ENCODE measurements around the gene LRRC27.
"Not testable (repeated sequence)": the region's sequence is repeated elsewhere in the genome, so short reads cannot be mapped to it uniquely, and the experiment has no call there.

The LRRC27 gene

DNA sequence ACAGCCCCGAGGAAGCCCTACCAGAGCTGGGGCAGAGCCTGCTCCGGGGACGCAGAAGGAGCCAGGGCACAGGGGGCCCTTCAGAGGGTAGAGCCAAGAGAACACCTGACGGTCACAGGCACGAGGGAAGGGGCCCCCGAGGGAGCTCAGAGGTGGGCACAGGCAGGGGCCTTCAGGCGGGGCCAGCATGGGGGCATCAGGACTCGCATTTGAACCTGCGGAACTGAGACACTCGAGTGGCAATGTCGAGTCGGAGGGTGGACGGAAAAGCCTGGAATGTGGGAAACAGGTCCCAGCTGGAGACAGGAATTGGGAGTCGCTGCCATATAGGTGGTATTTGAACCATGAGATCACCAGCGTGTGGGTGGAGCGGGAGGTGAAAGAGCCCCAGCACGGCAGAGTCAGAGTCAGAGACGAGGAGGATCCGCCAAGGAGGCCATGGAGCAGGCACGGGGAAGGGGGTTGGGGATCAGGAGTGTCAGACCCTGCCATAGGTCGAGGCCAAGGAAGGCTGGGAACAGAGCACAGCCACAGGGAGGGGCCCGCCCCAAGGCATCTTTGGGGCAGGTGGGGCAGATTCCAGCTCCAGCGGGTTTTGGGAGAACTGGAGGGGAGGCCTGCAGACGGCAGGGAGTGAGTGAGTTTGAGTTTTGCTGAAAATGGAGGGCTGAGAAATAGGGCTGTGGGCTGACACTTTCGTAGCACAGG is 38.0 kb upstream of the LRRC27 start:
- Histone ChIP-seq H3K36me3 (ENCODE audit: control insufficient read depth in 2 of 2, insufficient read depth in 2 of 2, low read length in 2 of 2) (no peaks in the 10 kb centered on the region), H3K9ac (ENCODE audit: low read depth in 1 of 2, low read length in 2 of 2) (no peak overlapping the region), H3K4me3 (ENCODE audit: low read length in 2 of 2) (no peak overlapping the region), H3K27ac (ENCODE audit: low read depth in 2 of 2, low read length in 2 of 2) (no peak overlapping the region), H3K27me3 (ENCODE audit: control insufficient read depth in 2 of 2, insufficient read depth in 2 of 2, low read length in 2 of 2) (no peaks in the 10 kb centered on the region), H3K9me3 (ENCODE audit: control insufficient read depth in 2 of 2, low read length in 2 of 2) (no peaks in the 10 kb centered on the region), H3K4me1 (ENCODE audit: control insufficient read depth in 2 of 2, insufficient read depth in 2 of 2, low read length in 2 of 2) (no peaks in the 10 kb centered on the region)

DNA sequence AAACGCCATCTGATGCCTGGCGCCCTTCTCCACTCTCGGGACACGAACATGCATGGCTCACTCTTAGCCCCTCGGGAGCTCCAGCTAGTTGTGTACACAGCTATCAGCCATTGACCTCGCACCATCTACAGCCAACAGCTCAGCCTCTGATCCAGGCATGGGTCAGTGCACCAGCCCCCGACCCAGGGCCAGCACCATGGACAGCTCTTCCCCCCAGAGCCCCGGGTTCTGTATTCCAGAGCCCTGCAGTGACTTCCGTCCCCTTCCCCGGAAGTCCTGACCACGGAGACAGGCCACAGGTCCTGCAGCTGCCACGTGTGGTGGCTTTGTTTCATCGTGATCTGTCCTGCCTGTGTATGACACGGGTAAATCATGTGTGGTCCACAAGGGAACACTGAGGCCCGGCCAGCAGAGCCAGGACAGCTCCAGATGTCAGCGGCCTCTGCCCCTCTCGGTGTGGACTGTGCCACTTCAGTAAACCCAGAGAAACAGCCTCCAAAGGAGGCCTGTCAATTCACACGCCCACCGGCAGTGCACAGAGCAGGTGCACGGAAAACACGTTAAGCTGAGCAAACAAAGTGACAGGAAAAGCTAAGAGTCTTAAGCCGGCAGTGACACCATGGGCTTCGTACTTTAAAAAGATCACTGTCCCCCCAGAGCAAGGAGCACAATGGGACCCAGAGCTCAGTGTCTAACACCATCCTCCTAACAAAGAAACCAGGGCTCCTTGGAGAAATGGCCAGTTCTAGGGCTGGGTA is 37.3 kb upstream of the LRRC27 start:
- H3K27me3 ChIP-seq (ENCODE audit: control insufficient read depth in 2 of 2, insufficient read depth in 2 of 2, low read length in 2 of 2), result no peaks in the 10 kb centered on the region
- H3K36me3 ChIP-seq (ENCODE audit: control insufficient read depth in 2 of 2, insufficient read depth in 2 of 2, low read length in 2 of 2), result no peaks in the 10 kb centered on the region
- no peak overlapping the region for H3K4me3 ChIP-seq (ENCODE audit: low read length in 2 of 2)
- H3K4me1 ChIP-seq (ENCODE audit: control insufficient read depth in 2 of 2, insufficient read depth in 2 of 2, low read length in 2 of 2), result no peaks in the 10 kb centered on the region
- no peak overlapping the region for H3K9ac ChIP-seq (ENCODE audit: low read depth in 1 of 2, low read length in 2 of 2)
- no peaks in the 10 kb centered on the region for H3K9me3 ChIP-seq (ENCODE audit: control insufficient read depth in 2 of 2, low read length in 2 of 2)
- H3K27ac ChIP-seq (ENCODE audit: low read depth in 2 of 2, low read length in 2 of 2), result no peak overlapping the region

DNA sequence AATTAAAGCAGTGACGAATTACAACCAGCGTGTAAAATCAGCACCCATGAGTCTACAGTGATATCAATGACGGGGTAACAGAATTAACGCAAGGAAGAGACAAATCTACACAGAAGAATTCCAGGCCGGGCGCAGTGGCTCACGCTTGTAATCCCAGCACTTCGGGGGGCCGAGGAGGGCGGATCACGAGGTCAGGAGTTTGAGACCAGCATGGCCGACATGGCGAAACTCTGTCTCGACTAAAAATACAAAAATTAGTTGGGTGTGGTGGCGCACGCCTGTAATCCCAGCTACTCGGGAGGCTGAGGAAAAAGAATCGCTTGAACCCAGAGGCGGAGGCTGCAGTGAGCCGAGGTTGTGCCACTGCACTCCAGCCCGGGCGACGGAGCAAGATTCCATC is 36.5 kb upstream of the LRRC27 start:
- not testable (repeated sequence) for H3K9me3 ChIP-seq (ENCODE audit: control insufficient read depth in 2 of 2, low read length in 2 of 2); H3K4me3 ChIP-seq (ENCODE audit: low read length in 2 of 2); H3K27ac ChIP-seq (ENCODE audit: low read depth in 2 of 2, low read length in 2 of 2); H3K4me1 ChIP-seq (ENCODE audit: control insufficient read depth in 2 of 2, insufficient read depth in 2 of 2, low read length in 2 of 2); H3K36me3 ChIP-seq (ENCODE audit: control insufficient read depth in 2 of 2, insufficient read depth in 2 of 2, low read length in 2 of 2); H3K27me3 ChIP-seq (ENCODE audit: control insufficient read depth in 2 of 2, insufficient read depth in 2 of 2, low read length in 2 of 2); H3K9ac ChIP-seq (ENCODE audit: low read depth in 1 of 2, low read length in 2 of 2)

DNA sequence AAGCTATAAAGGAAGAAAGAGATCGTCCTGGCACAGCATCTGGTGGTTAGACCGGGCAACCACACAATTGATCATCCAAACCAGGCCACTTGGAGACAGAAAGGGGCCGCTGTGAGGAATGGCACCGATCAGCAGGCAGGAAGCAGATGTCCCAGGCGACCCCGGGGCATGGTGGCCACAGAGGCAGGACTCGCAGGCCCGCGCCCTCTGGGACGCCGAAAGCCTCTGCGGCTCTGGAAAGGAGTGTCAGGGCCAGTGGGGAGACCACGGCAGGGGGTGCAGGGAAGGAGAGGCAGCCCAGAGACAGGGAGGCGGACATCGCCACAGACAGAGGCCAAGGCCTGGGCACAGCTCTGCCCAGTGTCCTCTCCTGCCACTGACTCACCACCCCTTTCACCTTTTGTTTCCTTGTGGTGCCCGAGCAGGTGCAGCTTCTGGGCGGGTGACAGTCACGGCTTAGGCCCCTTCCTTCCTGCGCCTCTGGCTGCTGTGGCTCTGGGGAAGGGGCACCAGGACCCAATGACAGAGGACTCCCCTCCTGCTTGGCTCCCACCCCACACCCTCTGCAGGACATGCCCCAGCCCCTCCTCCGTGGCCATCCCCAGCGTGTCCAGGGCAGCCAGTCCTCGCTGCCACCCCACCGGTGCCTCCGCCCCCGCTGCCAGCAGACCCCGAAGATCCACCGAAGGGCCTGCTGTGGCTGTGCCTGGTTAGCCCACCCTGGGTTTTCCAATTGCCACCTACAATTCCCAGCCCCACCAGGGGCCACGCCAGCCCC is 35.1 kb upstream of the LRRC27 start:
- no peaks in the 10 kb centered on the region for H3K27me3 ChIP-seq (ENCODE audit: control insufficient read depth in 2 of 2, insufficient read depth in 2 of 2, low read length in 2 of 2)
- H3K36me3 ChIP-seq (ENCODE audit: control insufficient read depth in 2 of 2, insufficient read depth in 2 of 2, low read length in 2 of 2), result no peaks in the 10 kb centered on the region
- H3K27ac ChIP-seq (ENCODE audit: low read depth in 2 of 2, low read length in 2 of 2), result no peak overlapping the region
- no peak overlapping the region for H3K9ac ChIP-seq (ENCODE audit: low read depth in 1 of 2, low read length in 2 of 2)
- H3K4me3 ChIP-seq (ENCODE audit: low read length in 2 of 2), result no peak overlapping the region
- H3K9me3 ChIP-seq (ENCODE audit: control insufficient read depth in 2 of 2, low read length in 2 of 2), result no peaks in the 10 kb centered on the region
- no peaks in the 10 kb centered on the region for H3K4me1 ChIP-seq (ENCODE audit: control insufficient read depth in 2 of 2, insufficient read depth in 2 of 2, low read length in 2 of 2)

DNA sequence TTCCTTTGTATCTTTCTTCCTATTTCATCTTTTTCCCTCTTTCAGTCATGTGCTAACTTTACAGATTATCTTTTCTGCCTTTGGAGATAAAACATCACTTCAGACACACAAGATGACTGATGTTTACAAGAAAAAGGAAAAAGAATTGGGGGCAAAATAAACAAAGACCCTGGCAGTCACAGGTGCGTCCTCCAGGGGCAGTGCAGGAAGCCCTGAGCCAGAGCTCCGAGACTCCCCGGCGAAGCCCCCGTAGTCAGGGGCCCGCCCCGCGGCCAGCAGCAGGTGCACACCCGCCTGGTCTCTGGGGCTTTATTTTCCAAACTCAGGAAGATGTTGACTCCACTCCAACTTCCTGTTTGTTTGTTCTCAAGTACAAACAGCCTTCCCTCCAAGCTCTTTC is 34.5 kb upstream of the LRRC27 start:
- no peak overlapping the region for H3K27ac ChIP-seq (ENCODE audit: low read depth in 2 of 2, low read length in 2 of 2)
- H3K4me3 ChIP-seq (ENCODE audit: low read length in 2 of 2), result no peak overlapping the region
- no peaks in the 10 kb centered on the region for H3K9me3 ChIP-seq (ENCODE audit: control insufficient read depth in 2 of 2, low read length in 2 of 2)
- H3K4me1 ChIP-seq (ENCODE audit: control insufficient read depth in 2 of 2, insufficient read depth in 2 of 2, low read length in 2 of 2), result no peaks in the 10 kb centered on the region
- no peak overlapping the region for H3K9ac ChIP-seq (ENCODE audit: low read depth in 1 of 2, low read length in 2 of 2)
- H3K36me3 ChIP-seq (ENCODE audit: control insufficient read depth in 2 of 2, insufficient read depth in 2 of 2, low read length in 2 of 2), result no peaks in the 10 kb centered on the region
- H3K27me3 ChIP-seq (ENCODE audit: control insufficient read depth in 2 of 2, insufficient read depth in 2 of 2, low read length in 2 of 2), result no peaks in the 10 kb centered on the region

DNA sequence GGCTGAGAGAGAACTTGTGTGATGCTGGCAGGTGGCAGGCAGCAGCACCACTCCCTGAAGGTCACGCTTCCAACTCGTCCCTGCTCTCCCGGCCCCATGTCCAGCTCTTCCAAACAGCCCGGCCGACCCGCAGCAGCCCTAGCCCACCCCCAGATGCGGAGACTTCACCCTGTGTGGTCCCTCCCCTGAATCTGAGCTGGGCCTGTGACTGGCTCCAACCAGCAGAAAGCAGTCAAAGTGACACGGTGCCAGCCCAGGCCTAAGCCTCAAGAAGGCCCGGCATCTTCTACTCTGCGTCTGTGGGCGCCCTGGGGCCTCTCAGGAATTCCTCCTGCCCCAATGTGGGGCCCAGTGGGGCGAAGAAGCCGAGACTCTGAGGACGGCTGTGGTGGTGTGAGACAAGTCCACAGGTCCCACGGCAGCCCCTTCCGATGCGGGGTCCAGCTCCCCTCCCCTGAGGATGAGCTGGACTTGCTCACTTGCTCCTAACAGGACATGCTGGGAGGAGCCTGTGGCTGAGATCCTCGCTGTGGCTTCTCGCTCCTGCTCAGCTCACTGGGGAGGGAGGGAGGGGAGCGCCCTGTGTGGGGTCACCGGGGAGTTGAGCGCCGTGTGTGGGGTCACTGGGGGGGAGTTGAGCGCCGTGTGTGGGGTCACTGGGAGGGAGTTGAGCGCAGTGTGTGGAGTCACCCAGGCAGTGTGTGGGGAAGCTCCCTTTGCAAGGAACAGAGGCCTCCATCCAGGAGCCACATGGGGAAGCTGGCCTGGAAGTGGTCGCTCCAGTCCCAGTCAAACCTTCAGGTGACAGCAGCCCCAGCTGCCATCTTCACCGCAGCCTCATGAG is 33.7 kb upstream of the LRRC27 start:
- Histone ChIP-seq H3K9me3 (ENCODE audit: control insufficient read depth in 2 of 2, low read length in 2 of 2) (no peaks in the 10 kb centered on the region), H3K9ac (ENCODE audit: low read depth in 1 of 2, low read length in 2 of 2) (no peak overlapping the region), H3K27me3 (ENCODE audit: control insufficient read depth in 2 of 2, insufficient read depth in 2 of 2, low read length in 2 of 2) (no peaks in the 10 kb centered on the region), H3K4me1 (ENCODE audit: control insufficient read depth in 2 of 2, insufficient read depth in 2 of 2, low read length in 2 of 2) (no peaks in the 10 kb centered on the region), H3K27ac (ENCODE audit: low read depth in 2 of 2, low read length in 2 of 2) (no peak overlapping the region), H3K36me3 (ENCODE audit: control insufficient read depth in 2 of 2, insufficient read depth in 2 of 2, low read length in 2 of 2) (no peaks in the 10 kb centered on the region), H3K4me3 (ENCODE audit: low read length in 2 of 2) (no peak overlapping the region)

DNA sequence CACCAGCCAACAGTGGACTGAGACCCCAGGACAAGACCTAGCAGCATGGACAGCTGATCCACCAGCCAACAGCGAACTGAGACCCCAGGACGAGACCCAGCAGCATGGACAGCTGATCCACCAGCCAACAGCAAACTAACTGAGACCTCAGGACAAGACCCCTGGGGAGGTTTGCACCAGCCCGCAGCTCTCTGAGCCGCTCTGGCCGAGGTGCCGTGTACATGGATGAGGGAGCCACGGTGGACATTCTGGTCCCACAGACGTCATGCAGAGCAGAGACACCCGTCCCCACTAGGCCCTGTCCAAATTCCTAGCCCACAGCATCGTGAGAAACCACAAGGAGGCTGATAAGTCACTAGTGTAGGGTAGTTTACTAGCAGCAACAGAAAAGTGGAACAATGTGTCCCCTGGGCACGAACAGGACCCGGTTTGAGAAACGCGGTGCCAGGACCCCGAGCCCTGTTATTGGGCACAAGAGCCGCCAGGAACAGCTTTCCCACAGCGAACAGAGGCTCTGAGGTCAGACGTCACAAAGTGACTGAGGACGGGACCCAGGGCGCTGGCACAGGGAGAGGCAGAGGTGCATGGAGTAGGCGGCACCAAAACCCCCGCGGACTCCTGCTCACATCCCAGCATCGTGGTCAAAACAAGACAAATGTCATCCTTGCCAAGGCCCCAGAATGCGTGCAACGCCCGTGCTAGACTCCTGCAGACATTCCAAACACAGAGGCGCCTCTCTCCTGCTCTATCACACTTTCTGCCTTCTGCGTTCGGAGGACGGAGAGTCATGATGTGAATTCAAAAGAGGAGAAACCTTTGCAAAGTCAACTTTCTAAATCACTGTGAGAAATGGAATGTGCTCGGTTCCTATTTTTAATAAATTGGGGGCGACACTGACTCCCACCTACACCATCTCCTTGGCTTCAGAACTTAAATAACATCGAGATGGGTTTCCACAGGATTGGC is 32.3 kb upstream of the LRRC27 start:
- Histone ChIP-seq H3K36me3 (ENCODE audit: control insufficient read depth in 2 of 2, insufficient read depth in 2 of 2, low read length in 2 of 2) (no peaks in the 10 kb centered on the region), H3K9ac (ENCODE audit: low read depth in 1 of 2, low read length in 2 of 2) (no peak overlapping the region), H3K4me1 (ENCODE audit: control insufficient read depth in 2 of 2, insufficient read depth in 2 of 2, low read length in 2 of 2) (no peaks in the 10 kb centered on the region), H3K27ac (ENCODE audit: low read depth in 2 of 2, low read length in 2 of 2) (no peak overlapping the region), H3K27me3 (ENCODE audit: control insufficient read depth in 2 of 2, insufficient read depth in 2 of 2, low read length in 2 of 2) (no peaks in the 10 kb centered on the region), H3K4me3 (ENCODE audit: low read length in 2 of 2) (no peak overlapping the region), H3K9me3 (ENCODE audit: control insufficient read depth in 2 of 2, low read length in 2 of 2) (no peaks in the 10 kb centered on the region)

DNA sequence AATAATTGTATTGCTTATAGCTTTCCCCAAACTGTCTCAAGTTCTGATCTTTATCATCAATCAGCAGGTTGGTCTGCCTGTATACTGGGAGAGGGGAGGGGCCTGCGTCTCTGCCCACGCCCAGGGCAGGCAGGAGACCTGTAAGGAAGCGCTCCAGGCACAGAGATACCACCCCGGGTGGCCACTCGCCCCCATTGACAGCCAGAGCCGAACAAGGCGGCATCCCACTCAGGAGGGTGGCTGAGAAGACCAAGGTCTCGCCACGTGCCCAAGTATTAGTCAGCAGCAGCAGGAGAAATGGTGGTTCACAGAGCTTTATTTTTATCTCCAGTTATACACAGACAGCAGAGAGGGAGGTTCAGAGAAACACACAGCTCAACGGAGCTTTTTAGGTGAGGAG is 31.4 kb upstream of the LRRC27 start:
- Histone ChIP-seq H3K4me3 (ENCODE audit: low read length in 2 of 2) (no peak overlapping the region), H3K9me3 (ENCODE audit: control insufficient read depth in 2 of 2, low read length in 2 of 2) (no peaks in the 10 kb centered on the region), H3K27me3 (ENCODE audit: control insufficient read depth in 2 of 2, insufficient read depth in 2 of 2, low read length in 2 of 2) (peaks cover 0 to 1% of the 10 kb centered on the region in 2 donors), H3K27ac (ENCODE audit: low read depth in 2 of 2, low read length in 2 of 2) (no peak overlapping the region), H3K4me1 (ENCODE audit: control insufficient read depth in 2 of 2, insufficient read depth in 2 of 2, low read length in 2 of 2) (no peaks in the 10 kb centered on the region), H3K9ac (ENCODE audit: low read depth in 1 of 2, low read length in 2 of 2) (no peak overlapping the region), H3K36me3 (ENCODE audit: control insufficient read depth in 2 of 2, insufficient read depth in 2 of 2, low read length in 2 of 2) (no peaks in the 10 kb centered on the region)
